ENCODE measurements around the gene ELOB. TPM values are rescaled to one million over a fixed set of nuclear protein-coding genes. Genes with fewer than 3 reads are reported as not detected.

ELOB gene
- total RNA-seq, 1 donor from 2014 or later = 228 TPM

- ATAC-seq = no peak
Observed at GRCh38 chr16:2813771-2814221, 36.7 kb upstream of the ELOB start.

GRCh38 chr16:2811703-2812471 lies 34.8 kb upstream of the ELOB start:
- ATAC-seq (no peak), DNase-seq (ENCODE audit: low spot score) (peak; percentile 32)
- intact Hi-C loops (cut with DNase I) = no loop called here

More at GRCh38 chr16:2813771-2814221, 36.7 kb upstream of the ELOB start:
- intact Hi-C loops (cut with DNase I) = no loop called here
- DNase-seq (ENCODE audit: low spot score) = peak; percentile 35

DNA sequence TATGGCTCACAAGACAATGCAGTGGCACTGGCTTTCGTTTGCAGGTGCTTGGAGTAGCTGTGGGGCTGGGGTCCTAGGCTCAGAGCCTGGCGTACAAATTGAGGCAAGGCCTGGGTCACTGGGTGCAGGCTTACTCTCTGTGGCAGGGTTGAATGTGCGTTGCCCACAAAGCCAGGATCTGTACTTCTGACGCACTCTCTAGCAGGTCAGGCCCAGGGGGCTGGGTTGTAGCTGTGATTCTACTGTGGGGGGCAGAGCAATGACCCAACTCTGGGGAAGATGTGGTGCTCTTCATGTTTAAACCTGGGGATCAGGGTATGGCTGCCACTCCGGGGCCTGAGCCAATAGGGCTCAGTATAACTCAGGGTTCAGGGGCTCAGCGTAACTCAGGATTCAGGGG lies 33.6 kb upstream of the ELOB start:
- no peak for ATAC-seq
- intact Hi-C loops (cut with DNase I) = no loop called here
- DNase-seq (ENCODE audit: low spot score) = peak; percentile 15

DNA sequence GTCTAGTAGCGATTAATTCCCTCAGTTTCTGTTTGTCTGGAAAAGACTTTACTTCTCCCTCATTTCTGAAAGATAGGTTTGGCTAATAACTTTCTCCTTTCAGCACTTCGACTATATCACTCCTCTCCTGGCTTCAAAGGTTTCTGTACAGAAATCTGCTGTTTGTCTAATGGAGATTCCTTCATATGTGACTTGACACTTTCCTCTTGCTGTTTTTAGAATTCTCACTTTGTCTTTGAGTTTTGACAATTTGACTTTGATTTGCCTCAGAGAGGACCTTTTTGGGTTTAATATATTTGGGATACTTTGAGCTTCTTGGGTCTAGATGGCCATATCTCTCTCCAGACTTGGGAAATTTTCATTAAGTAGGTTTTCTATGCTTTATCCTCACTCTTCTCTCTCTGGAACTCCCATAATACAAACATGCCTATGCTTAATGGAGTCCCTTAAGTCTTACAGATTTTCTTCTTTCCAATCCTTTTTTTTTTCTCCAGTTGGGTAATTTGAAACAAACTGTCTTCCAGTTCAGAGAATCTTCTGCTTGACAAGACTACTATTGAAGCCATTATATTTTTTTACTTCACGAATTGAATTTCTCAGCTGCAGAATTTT lies 32.2 kb upstream of the ELOB start:
- intact Hi-C loops (cut with DNase I) = no loop called here
- ATAC-seq (no peak), DNase-seq (ENCODE audit: low spot score) (no peak)

- intact Hi-C loops (cut with DNase I) = no loop called here
- DNase-seq (ENCODE audit: low spot score) (no peak), ATAC-seq (no peak)
Observed at GRCh38 chr16:2808181-2808580, 31.1 kb upstream of the ELOB start.

DNA sequence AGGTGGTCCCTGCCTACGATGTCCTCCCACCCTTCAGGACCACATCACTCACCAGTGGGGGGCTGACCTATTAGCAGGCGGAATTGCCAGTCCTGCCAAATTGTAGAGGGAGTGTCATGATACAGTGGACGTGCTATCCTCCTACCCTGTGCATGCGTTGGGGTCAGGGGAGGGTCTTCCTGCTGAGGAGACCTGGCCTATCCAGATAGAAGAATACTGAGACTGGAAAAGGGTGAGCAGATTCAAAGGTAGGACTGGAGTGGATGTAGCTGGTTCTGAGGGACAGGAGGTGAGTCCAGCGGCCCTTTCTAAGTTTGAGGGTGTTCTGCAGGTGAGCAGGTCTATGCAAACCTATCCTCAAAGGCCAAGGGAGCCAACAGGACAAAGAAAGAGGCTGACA lies 29.2 kb upstream of the ELOB start:
- ATAC-seq (no peak), DNase-seq (ENCODE audit: low spot score) (no peak)
- intact Hi-C loops (cut with DNase I) = no loop called here

- intact Hi-C loops (cut with DNase I) = no loop called here
- no peak for ATAC-seq
- DNase-seq (ENCODE audit: low spot score) = no peak
Observed at GRCh38 chr16:2804728-2805127, 27.6 kb upstream of the ELOB start.

- ATAC-seq (no peak), DNase-seq (ENCODE audit: low spot score) (no peak)
- intact Hi-C loops (cut with DNase I) = no loop called here
Observed at GRCh38 chr16:2803545-2804195, 26.6 kb upstream of the ELOB start.

DNA sequence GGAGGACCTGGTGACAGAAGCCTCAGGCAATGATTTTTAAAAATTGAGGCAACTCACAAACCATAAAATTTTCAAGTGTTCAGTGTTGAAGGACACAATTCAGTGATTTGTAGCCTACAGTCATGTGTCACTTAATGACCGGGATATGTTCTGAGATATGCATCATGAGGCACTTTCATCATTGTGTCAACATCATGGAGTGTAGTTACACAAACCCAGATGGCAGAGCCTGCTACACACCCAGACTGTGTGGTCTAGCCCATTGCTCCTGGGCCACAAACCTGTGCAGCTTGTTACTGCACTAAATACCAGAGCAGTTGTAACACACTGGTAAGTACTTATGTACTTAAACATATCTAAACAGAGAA lies 22.8 kb upstream of the ELOB start:
- ATAC-seq (no peak), DNase-seq (ENCODE audit: low spot score) (no peak)
- intact Hi-C loops (cut with DNase I) = no loop called here

DNA sequence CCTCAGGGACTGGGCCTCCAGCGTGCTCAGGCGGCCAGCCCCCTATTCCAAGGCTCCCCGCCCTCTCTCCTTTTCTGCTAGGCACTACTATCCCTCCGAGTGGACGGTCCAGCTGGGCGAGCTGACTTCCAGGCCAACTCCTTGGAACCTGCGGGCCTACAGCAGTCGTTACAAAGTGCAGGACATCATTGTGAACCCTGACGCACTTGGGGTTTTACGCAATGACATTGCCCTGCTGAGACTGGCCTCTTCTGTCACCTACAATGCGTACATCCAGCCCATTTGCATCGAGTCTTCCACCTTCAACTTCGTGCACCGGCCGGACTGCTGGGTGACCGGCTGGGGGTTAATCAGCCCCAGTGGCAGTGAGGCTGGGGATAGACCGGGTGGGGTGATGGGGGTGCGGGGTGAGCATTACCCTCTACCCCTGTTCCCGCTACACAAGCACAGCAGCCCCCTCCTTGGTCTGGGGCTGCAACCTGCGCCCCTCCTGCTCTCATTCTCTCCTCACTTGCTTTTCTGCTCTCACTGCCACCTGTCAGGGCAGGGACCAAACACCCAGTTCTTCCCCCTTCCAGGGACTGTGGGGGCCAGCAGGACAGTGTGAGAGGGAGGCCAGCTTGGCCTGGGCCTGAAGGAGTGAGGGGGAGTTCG lies 22.3 kb upstream of the ELOB start:
- ATAC-seq (no peak), DNase-seq (ENCODE audit: low spot score) (no peak)
- intact Hi-C loops (cut with DNase I) = no loop called here

- intact Hi-C loops (cut with DNase I) = no loop called here
- ATAC-seq = no peak
- no peak for DNase-seq (ENCODE audit: low spot score)
Observed at GRCh38 chr16:2798723-2799204, 21.7 kb upstream of the ELOB start.

- DNase-seq (ENCODE audit: low spot score) (no peak), ATAC-seq (no peak)
- intact Hi-C loops (cut with DNase I) = no loop called here
Observed at GRCh38 chr16:2795395-2796143, 18.5 kb upstream of the ELOB start.

DNA sequence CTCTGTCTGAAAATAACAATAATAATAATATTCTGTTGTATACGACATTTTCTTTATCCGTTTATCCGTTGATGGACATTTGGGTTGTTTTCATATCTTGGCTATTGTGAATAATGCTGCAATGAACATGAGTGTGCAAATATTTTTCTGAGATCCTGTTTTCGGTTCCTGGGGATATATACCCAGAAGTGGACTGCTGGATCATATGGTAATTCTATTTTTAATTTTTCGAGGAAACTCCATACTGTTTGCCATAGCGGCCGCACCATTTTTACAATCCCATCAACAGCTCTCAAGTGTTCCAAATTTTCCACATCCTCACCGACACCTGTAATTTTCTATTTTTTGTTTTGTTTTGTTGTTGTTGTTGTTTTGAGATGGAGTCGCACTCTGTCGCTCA lies 15.9 kb upstream of the ELOB start:
- DNase-seq (ENCODE audit: low spot score) (no peak), ATAC-seq (no peak)
- intact Hi-C loops (cut with DNase I) = no loop called here

DNA sequence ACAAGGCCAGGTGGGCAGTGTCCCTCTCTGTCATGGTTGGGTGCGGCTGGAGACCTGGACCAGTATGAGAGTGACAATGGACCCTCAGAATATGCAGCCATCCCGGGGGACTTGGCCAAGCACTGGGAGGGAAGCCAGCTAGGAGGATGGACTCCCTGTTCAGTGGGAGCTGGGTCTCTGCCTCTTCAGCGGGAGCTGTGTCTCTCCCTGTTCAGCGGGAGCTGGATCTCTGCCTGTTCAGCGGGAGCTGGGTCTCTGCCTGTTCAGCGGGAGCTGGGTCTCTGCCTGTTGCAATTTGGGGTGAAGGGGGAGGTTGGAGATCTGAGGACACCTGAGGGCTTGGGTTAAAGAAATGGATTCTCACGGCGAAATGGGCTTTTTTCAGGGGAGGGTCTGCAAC lies 14.1 kb upstream of the ELOB start:
- ATAC-seq (no peak), DNase-seq (ENCODE audit: low spot score) (no peak)
- intact Hi-C loops (cut with DNase I) = no loop called here

- ATAC-seq (no peak), DNase-seq (ENCODE audit: low spot score) (no peak)
- intact Hi-C loops (cut with DNase I) = no loop called here
Observed at GRCh38 chr16:2790631-2791030, 13.6 kb upstream of the ELOB start.

DNA sequence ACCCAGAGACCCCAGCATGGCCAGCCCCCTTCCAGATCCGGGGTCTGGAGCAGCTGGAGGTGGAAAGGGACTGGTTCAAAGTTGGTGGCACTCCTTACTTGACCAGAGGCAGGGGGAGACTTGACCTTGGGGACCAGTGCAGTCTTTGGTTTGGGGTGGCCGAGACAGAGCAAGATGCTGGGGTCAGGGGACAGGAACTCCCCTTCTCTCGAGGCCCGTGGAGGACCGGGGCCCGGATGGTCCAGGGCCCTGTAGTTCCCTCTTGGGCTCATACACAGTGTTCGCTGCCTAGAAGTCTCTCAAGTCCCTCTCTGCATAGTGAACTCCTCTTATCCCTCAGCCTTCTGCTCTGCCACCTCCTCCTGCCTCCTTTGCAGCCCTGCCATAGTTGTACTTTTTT lies 10.9 kb upstream of the ELOB start:
- ATAC-seq (no peak), DNase-seq (ENCODE audit: low spot score) (peak; percentile 43)
- intact Hi-C loops (cut with DNase I) = no loop called here

DNA sequence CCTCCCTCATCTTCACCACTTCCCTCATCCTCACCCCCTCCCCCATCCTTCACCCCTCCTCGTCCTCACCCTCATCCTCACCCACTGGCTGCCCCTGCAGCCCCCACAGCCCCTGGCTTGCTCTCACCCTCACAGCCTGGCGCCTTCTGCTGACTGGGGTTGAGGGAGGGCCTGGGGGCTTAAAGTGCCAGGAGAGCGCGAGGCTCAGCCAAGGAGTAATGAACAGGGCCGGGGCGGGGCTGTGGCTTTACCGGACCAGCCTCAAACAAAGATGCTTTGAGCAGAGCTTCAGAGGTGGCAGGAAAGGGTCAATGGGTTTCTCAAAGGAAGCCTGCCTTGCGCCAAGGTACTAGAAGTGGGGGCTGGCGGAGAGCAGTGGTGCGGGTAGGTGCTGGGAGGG lies 10.3 kb upstream of the ELOB start, which contains the start of gene PRSS33:
PRSS33 (minus strand) TSS at position 155 of the 400 bp plus-strand sequence. CDS start 1,013 bp downstream, outside the sequence.
- ATAC-seq (no peak), DNase-seq (ENCODE audit: low spot score) (peak; percentile 41)
- intact Hi-C loops (cut with DNase I) = no loop called here

DNA sequence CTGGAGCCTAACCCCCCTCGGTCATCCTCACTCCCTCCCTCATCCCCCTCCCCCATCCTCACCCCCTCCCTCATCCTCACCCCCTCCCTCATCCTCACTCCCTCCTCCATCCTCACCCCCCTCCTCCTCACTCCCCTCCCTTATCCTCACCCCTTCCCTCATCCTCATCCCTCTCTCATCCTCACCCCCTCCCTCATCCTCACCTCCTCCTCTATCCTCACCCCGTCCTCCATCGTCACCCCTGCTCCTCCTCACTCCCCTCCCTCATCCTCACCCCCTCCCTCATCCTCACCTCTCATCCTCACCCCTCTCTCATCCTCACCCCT lies 9.7 kb upstream of the ELOB start:
- intact Hi-C loops (cut with DNase I) = no loop called here
- no peak for ATAC-seq
- DNase-seq (ENCODE audit: low spot score) = peak; percentile 15
